ENCODE measurements around the gene STMN3. TPM values are rescaled to one million over a fixed set of nuclear protein-coding genes. Genes with fewer than 3 reads are reported as not detected.
"Not testable (repeated sequence)": the region's sequence is repeated elsewhere in the genome, so short reads cannot be mapped to it uniquely, and the experiment has no call there.

Gene STMN3
- total and polyA plus RNA-seq, 10 of the 15 experiments (the other 5 are each of a cell fraction or from before 2014, with no cell fraction given), result 0.09 to 3.6 (median 1.4) TPM; not detected in 1

DNA sequence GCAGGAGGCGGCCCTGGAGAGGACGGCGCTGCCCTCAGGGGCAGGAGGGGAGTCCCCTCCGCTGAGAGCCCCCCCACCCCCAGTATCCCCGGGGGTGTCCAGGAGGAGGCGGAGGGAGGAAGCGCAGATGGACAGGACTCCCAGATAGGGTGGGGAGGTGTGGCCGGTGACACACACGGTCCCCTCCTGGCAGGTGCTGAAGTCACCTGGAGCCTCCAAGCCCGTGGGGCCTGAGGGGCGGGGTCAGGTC, 1.4 kb downstream of the STMN3 start (continued):
- TF ChIP-seq ZNF384 (IDR thresholded peaks at IDR 0.05; ENCODE audit: borderline replicate concordance, low read depth, low read length), result no peak

- H3K79me2 ChIP-seq (ENCODE audit: control insufficient read depth, insufficient read depth, low read length); BruUV-seq (replicated peaks); ATAC-seq; H3K27ac ChIP-seq (ENCODE audit: control insufficient read depth, insufficient read depth); H2AFZ ChIP-seq (ENCODE audit: control insufficient read depth, low read depth, low read length); H3K36me3 ChIP-seq (ENCODE audit: control insufficient read depth in 2 of 2, insufficient read depth in 2 of 2, low read length in 1 of 2); DNase-seq (ENCODE audit: low read depth, low spot score); intact Hi-C loops (cut with micrococcal nuclease; ENCODE audit: unreplicated experiment); H3K4me3 ChIP-seq; H3K27me3 ChIP-seq (replicated peaks in 1 of 2; ENCODE audit: control insufficient read depth in 2 of 2, insufficient read depth in 2 of 2, low read length in 1 of 2); CTCF ChIA-PET; in situ Hi-C loops (cut with MboI); H3K9ac ChIP-seq (ENCODE audit: control insufficient read depth, insufficient read depth, low read length); SMC1A ChIA-PET (ENCODE audit: uncharacterized antibody, unreplicated experiment); H3K4me2 ChIP-seq (ENCODE audit: control insufficient read depth, insufficient read depth); H3K4me1 ChIP-seq (ENCODE audit: control insufficient read depth, insufficient read depth, low read length); RAD21 ChIA-PET (ENCODE audit: unreplicated experiment); H4K20me1 ChIP-seq (ENCODE audit: control insufficient read depth, insufficient read depth); FAIRE-seq; POLR2A ChIA-PET; H3K9me3 ChIP-seq (replicated peaks; ENCODE audit: control insufficient read depth, insufficient read depth, low read length): not testable (repeated sequence)
- WGBS (ENCODE audit: insufficient coverage, insufficient replicate concordance, low lambda C conversion rate, missing lambda C conversion rate), result no CpG with 5 or more reads among the region's 25 CpGs
Measured at GRCh38 chr20:63650486-63650885, 2.7 kb downstream of the STMN3 start.

DNA sequence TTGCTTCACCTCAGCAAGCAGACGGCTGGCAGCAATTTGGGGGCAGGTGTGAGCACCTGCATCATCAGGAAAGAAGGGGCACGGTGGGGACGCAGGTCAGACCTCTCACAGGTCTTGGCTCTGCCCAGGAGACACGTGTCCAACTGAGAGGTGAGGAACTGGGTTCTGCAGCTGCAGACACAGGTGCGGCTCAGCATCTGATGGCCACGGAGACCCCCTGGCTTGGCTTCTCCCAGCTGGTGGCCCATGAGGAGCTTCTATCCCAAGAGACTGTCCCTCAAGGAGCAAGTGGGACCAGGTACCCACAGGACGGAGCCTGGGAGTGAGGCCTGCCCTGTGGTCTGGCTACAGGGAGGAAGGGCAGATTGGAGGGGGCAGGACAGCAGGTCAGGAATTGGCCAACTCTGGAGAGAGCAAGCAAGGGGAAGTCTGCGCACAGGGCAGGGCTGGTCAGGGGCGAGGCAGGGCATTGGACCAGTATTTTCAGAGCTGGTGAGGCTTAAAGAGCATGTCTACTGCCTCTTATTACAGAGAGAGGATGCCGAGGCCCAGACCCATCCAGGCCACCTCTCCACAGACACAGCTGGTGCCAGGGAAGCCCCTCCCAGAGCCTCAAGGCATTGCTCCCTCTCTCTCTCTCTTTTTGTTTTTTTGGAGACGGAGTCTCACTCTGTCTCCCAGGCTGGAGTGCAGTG, 4.2 kb downstream of the STMN3 start:
- ChIA-PET POLR2A (no interaction called here), RAD21 (ENCODE audit: unreplicated experiment) (no interaction called here), SMC1A (ENCODE audit: uncharacterized antibody, unreplicated experiment) (interaction anchor here (1.2 kb wide), 1 partner anchor 80 kb away, joined by 3 read pairs; no protein-coding TSS in a partner anchor), CTCF (interaction anchor here (0.6 to 1.0 kb wide), 2 partner anchors 9 to 471 kb away, joined by 3 to 4 read pairs; partner anchors contain the start of gene RTEL1)
- ATAC-seq, result no peak
- Histone ChIP-seq H3K27ac (ENCODE audit: control insufficient read depth, insufficient read depth) (no peak overlapping the region), H3K79me2 (ENCODE audit: control insufficient read depth, insufficient read depth, low read length) (no peaks in the 10 kb centered on the region), H3K4me1 (ENCODE audit: control insufficient read depth, insufficient read depth, low read length) (no peaks in the 10 kb centered on the region), H3K9ac (ENCODE audit: control insufficient read depth, insufficient read depth, low read length) (no peak overlapping the region), H4K20me1 (ENCODE audit: control insufficient read depth, insufficient read depth) (no peaks in the 10 kb centered on the region), H3K36me3 (ENCODE audit: control insufficient read depth in 2 of 2, insufficient read depth in 2 of 2, low read length in 1 of 2) (no peaks in the 10 kb centered on the region), H2AFZ (ENCODE audit: control insufficient read depth, low read depth, low read length) (no peak overlapping the region), H3K4me3 (no peak overlapping the region), H3K27me3 (replicated peaks in 1 of 2; ENCODE audit: control insufficient read depth in 2 of 2, insufficient read depth in 2 of 2, low read length in 1 of 2) (peaks cover under 1 to 4% of the 10 kb centered on the region in 2 experiments; a peak in 3 of 4 replicates), H3K4me2 (ENCODE audit: control insufficient read depth, insufficient read depth) (no peak overlapping the region), H3K9me3 (replicated peaks; ENCODE audit: control insufficient read depth, insufficient read depth, low read length) (no peaks in the 10 kb centered on the region)
- FAIRE-seq, result no peak
- DNase-seq (ENCODE audit: low read depth, low spot score), result no peak
- intact Hi-C loops (cut with micrococcal nuclease; ENCODE audit: unreplicated experiment) (no loop called here), in situ Hi-C loops (cut with MboI) (no loop called here)
- WGBS (ENCODE audit: insufficient coverage, insufficient replicate concordance, low lambda C conversion rate, missing lambda C conversion rate), result 42% methylated on average over 11 of the region's 11 CpGs
- no TSS peak for BruUV-seq (replicated peaks)
- TF ChIP-seq YBX1 (IDR thresholded peaks at IDR 0.05) (no peak), CUX1 (IDR thresholded peaks at IDR 0.05; ENCODE audit: insufficient replicate concordance, low read depth, low read length) (no peak), SMC3 (IDR thresholded peaks at IDR 0.05; ENCODE audit: borderline replicate concordance, low read length) (no peak), KAT2A (conservative IDR thresholded peaks at IDR 0.05; ENCODE audit: control insufficient read depth, low read depth, low read length) (no peak), RBBP5 (conservative IDR thresholded peaks at IDR 0.05) (no peak), PML (IDR thresholded peaks at IDR 0.05; ENCODE audit: low read length) (no peak), ETV6 (conservative IDR thresholded peaks at IDR 0.05 in 1 of 2, IDR thresholded peaks at IDR 0.05 in 1 of 2; ENCODE audit: borderline replicate concordance in 1 of 2, low read depth in 1 of 2) (no peak)
- TF ChIP-seq, protein P1, sequence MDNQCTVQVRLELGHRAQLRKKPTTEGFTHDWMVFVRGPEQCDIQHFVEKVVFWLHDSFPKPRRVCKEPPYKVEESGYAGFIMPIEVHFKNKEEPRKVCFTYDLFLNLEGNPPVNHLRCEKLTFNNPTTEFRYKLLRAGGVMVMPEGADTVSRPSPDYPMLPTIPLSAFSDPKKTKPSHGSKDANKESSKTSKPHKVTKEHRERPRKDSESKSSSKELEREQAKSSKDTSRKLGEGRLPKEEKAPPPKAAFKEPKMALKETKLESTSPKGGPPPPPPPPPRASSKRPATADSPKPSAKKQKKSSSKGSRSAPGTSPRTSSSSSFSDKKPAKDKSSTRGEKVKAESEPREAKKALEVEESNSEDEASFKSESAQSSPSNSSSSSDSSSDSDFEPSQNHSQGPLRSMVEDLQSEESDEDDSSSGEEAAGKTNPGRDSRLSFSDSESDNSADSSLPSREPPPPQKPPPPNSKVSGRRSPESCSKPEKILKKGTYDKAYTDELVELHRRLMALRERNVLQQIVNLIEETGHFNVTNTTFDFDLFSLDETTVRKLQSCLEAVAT (IDR thresholded peaks at IDR 0.05), result no peak
